Esophagus muscularis mucosa (tissue), 4 donors: ENCODE data around the gene FAM111B. TPM values are rescaled to one million over a fixed set of nuclear protein-coding genes. Genes with fewer than 3 reads are reported as not detected.
A peak's percentile ranks its signal among the peaks of the same experiment; 100 is the strongest.

Experiments
- DNase-seq: peaks from one replicate; pipeline ENCODE4 v3.0.0-alpha.2; 2017; ENCODE audit errors: extremely low spot score
- H3K27ac ChIP-seq, 4 donors: fragments of 200-600 bp; sonication (generic); replicated peaks in 1 of 4; 1 replicate in 3 of 4; 2 replicates in 1 of 4; pipeline ENCODE4 v1.5.1; 2016 to 2019; ENCODE audit warnings: mild to moderate bottlenecking in 1 of 4
- H3K27me3 ChIP-seq, 4 donors: fragments of 200-600 bp; sonication (generic); one replicate each; pipeline versions ENCODE4 v1.5.1 to v1.6.0; 2016 to 2019
- H3K36me3 ChIP-seq, 4 donors: fragments of 200-600 bp; sonication (generic); one replicate each; pipeline ENCODE4 v1.5.1; 2016 to 2019
- H3K4me1 ChIP-seq, 4 donors: fragments of 200-600 bp; sonication (generic); one replicate each; pipeline ENCODE4 v1.5.1; 2016 to 2019
- H3K4me3 ChIP-seq, 4 donors: fragments of 200-600 bp; sonication (generic); 1 replicate in 2 of 4; 2 replicates in 2 of 4; pipeline ENCODE4 v1.5.1; 2016 to 2019; ENCODE audit warnings: mild to moderate bottlenecking in 4 of 4, moderate library complexity in 1 of 4
- H3K9me3 ChIP-seq, 4 donors: fragments of 200-600 bp; sonication (generic); 1 replicate in 3 of 4; 2 replicates in 1 of 4; pipeline ENCODE4 v1.5.1; 2016 to 2019
- CTCF ChIP-seq, 3 experiments: fragments of 200-600 bp in 2 of 3; fragments of 450-650 bp in 1 of 3; sonication (generic) in 2 of 3; IDR thresholded peaks; one replicate each; pipeline ENCODE4 v1.5.1; 2017 to 2019; ENCODE audit warnings: antibody characterized with exemption in 3 of 3, mild to moderate bottlenecking in 2 of 3, moderate library complexity in 1 of 3
- EP300 ChIP-seq: sonication (generic); formaldehyde crosslinking; IDR thresholded peaks from one replicate; pipeline ENCODE4 v1.6.1; 2017; ENCODE audit warnings: antibody characterized with exemption
- POLR2A ChIP-seq: fragments of 450-650 bp; IDR thresholded peaks from one replicate; pipeline ENCODE4 v1.6.1; 2017; ENCODE audit warnings: antibody characterized with exemption, moderate library complexity, mild to moderate bottlenecking, low read depth
- POLR2AphosphoS5 ChIP-seq, 2 donors: sonication (generic); formaldehyde crosslinking; IDR thresholded peaks; one replicate each; pipeline ENCODE4 v1.6.1; 2017; ENCODE audit warnings: antibody characterized with exemption in 2 of 2
- WGBS: methylation state at CpG from one replicate; pipeline ENCODE4 v1.1.5; 2018; 5-methylcytosine and 5-hydroxymethylcytosine counted together
- intact Hi-C: fragments of 100-400 bp; cut with DNase I; formaldehyde crosslinking; loops from one replicate; pipeline ENCODE4 v1.15.1; 2023
- total RNA-seq, 4 donors: library from RNA; depleted of rRNA; stranded (reverse); fragments of >200 nt; gene quantifications; one replicate each; pipeline versions ENCODE4 v1.1.0 to v1.2.1, GENCODE V29; 2016

FAM111B gene
- total RNA-seq, 4 donors from 2014 or later, result 0.13 to 0.46 TPM; not detected in 2

GRCh38 chr11:59138643-59139042, 31.6 kb downstream of the FAM111B start:
- H3K4me3 ChIP-seq, result no peak overlapping the region
- intact Hi-C loops, result loop anchor here (5.0 to 10.0 kb wide), 3 partner anchors 41 to 484 kb away; no protein-coding TSS in a partner anchor
- TF ChIP-seq POLR2AphosphoS5 (IDR thresholded peaks at IDR 0.05) (no peak), POLR2A (no peak), EP300 (no peak), CTCF (IDR thresholded peaks at IDR 0.05) (no peak)

GRCh38 chr11:59141191-59141590, 34.2 kb downstream of the FAM111B start:
- no peak for TF ChIP-seq POLR2AphosphoS5 (IDR thresholded peaks at IDR 0.05)
- no peak for DNase-seq
- Histone ChIP-seq H3K4me1 (peaks cover 18 to 36% (median 29%) of the 10 kb centered on the region in 4 donors), H3K27ac (no peak overlapping the region), H3K27me3 (no peaks in the 10 kb centered on the region), H3K4me3 (no peak overlapping the region), H3K9me3 (no peaks in the 10 kb centered on the region), H3K36me3 (peaks cover 0 to 4% (median 0%) of the 10 kb centered on the region in 4 donors)
- WGBS, result 84% methylated on average over 4 of the region's 4 CpGs
- intact Hi-C loops, result no loop called here

More at GRCh38 chr11:59138643-59139042, 31.6 kb downstream of the FAM111B start:
- Histone ChIP-seq H3K27ac (no peak overlapping the region), H3K27me3 (no peaks in the 10 kb centered on the region), H3K9me3 (no peaks in the 10 kb centered on the region), H3K4me1 (peaks cover 4 to 23% (median 19%) of the 10 kb centered on the region in 4 donors), H3K36me3 (peaks cover 0 to 19% (median 0%) of the 10 kb centered on the region in 4 donors)
- WGBS, result 66% methylated on average over 2 of the region's 2 CpGs
- DNase-seq, result no peak

DNA sequence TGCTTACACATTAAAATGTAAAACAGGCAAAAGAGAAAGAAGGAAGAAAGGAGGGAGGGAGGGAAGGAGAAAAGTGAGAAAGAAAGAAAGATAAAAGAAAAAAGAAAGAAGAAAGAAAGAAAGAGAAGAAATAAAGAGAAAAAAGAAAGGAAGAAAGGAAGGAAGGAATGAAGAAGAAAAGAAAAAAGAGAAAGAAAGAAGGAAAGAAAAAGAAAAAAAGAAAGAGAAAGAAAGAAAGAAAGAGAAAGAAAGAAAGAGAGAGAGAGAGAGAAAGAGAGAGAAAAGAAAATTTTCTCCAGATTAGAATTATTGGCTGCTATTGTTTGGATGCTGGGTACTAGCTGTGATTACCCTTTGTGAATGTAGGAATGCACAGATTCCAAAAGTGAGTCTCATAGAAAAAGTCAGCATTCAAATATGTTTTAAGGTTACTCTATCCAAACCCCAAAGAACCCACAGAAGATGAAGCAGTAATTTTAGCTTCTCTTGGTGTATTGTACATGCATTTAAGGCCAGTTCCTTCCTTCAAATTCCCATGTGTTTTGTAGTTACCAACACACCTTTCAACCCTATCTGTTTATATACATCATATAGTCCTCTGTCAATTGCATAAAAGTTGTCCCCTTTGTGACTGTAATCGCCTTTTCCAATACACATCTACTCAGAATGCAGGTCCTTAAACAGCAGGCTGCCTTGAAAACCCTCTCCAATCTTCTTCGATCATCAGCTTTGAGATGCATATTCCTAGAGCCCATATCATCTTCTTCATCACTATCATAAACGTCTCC, 34.8 kb downstream of the FAM111B start:
- Histone ChIP-seq H3K4me1 (peaks cover 18 to 32% (median 28%) of the 10 kb centered on the region in 4 donors), H3K27ac (peak overlapping the region; percentile 87 to 92 (median 91)), H3K9me3 (no peaks in the 10 kb centered on the region), H3K27me3 (no peaks in the 10 kb centered on the region), H3K4me3 (peak overlapping the region; percentile 66 to 85 (median 84)), H3K36me3 (peaks cover 0 to 4% (median 0%) of the 10 kb centered on the region in 4 donors)
- 8% methylated on average over 3 of the region's 3 CpGs for WGBS
- no peak for DNase-seq
- no peak for TF ChIP-seq POLR2A
- intact Hi-C loops, result no loop called here

DNA sequence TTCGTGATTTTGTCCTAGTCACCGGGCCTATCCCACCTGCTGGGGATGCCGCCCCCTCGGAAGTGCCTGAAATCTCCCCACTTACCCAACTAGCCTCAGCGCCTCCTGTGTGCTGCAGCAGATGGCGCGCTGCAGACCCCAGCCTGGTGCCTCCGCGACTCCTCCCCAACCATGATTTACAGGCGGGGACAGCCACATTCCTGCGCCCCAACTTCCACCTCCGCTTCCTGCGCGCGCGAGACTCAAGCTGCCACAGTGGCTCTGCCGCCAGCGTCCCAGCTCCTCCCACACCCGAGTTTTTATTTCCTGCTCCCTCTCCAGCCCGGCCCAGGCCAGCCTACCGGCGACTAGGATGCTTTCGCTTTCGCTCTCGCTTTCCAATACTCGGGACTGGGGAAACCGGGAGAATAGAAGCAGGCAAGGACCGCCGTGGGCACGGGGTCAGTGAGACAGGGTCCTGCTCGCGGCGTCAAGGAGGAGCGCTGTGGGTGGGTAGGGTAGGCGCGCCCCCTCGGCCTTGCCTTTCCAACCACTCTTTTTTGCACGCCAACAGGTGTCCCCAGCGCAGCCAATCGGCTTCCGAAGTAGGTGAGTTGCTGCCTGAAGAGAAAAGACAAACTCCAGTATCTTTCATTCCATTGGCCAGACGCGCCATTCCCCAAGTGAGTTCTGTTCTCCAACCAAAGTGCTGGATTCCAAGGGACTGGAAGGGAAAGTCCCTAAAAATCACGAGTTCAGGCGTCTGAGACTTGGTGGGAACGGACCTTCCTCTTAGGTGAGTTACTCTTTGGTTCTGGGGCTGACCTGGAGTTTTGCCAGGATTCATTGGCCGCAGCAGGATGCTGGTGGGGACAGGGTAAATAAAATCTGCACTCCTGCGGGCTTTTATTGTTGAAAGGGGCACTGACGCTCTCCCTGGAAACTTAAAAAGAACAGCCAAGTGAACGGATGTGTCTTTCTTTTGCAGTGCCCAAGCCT, 35.8 kb downstream of the FAM111B start, which contains the start of gene FAM111A:
Gene FAM111A (plus strand): TSS at position 327 of the 978 bp plus-strand sequence. CDS start 6,017 bp downstream, outside the sequence.
- intact Hi-C loops, result no loop called here
- Histone ChIP-seq H3K27ac (peak within 1 kb of the TSS; percentile 87 to 92 (median 91)), H3K36me3 (peaks cover 0 to 4% (median 0%) of the 10 kb centered on the region in 4 donors), H3K9me3 (no peaks in the 10 kb centered on the region), H3K27me3 (no peaks in the 10 kb centered on the region), H3K4me3 (peak within 1 kb of the TSS; percentile 66 to 85 (median 84)), H3K4me1 (peaks cover 18 to 32% (median 28%) of the 10 kb centered on the region in 4 donors)
- DNase-seq, result peak; percentile 95
- WGBS, result under 1% methylated on average over 32 of the region's 50 CpGs
- no peak for TF ChIP-seq EP300
- peak; percentile 64 to 74 for TF ChIP-seq POLR2AphosphoS5 (IDR thresholded peaks at IDR 0.05)
- peak in 2 of 3 experiments; percentile 4 to 23 for TF ChIP-seq CTCF (IDR thresholded peaks at IDR 0.05)

GRCh38 chr11:59144096-59144495, 37.1 kb downstream of the FAM111B start:
- intact Hi-C loops, result no loop called here
- TF ChIP-seq POLR2A (no peak), EP300 (no peak)
- WGBS, result 85% methylated on average over 1 of the region's 1 CpG
- Histone ChIP-seq H3K36me3 (peaks cover 0 to 10% (median 0%) of the 10 kb centered on the region in 4 donors), H3K9me3 (no peaks in the 10 kb centered on the region), H3K27ac (peak overlapping the region; percentile 87 to 92 (median 91)), H3K4me1 (peaks cover 18 to 32% (median 28%) of the 10 kb centered on the region in 4 donors), H3K27me3 (no peaks in the 10 kb centered on the region), H3K4me3 (peak overlapping the region; percentile 57 to 84 (median 72))
- no peak for DNase-seq
